Liver (tissue), 3 donors: Measurements from ENCODE around the gene CDC42BPG.

Source experiments
- EGR1 ChIP-seq, 2 donors: IDR thresholded peaks; 2 replicates each; pipeline ENCODE4 v1.6.1; 2016 to 2018; ENCODE audit warnings: antibody characterized with exemption in 2 of 2, low read depth in 2 of 2
- GABPA ChIP-seq, 2 donors: IDR thresholded peaks in 1 of 2; conservative IDR thresholded peaks in 1 of 2; 2 replicates each; pipeline ENCODE4 v1.6.1; 2016; ENCODE audit warnings: antibody characterized with exemption in 2 of 2, mild to moderate bottlenecking in 1 of 2, moderate library complexity in 1 of 2
- NR2F2 ChIP-seq: IDR thresholded peaks from 2 replicates; pipeline ENCODE4 v1.6.1; 2016; ENCODE audit warnings: antibody characterized with exemption
- RAD21 ChIP-seq, 2 donors: IDR thresholded peaks; 2 replicates each; pipeline ENCODE4 v1.6.1; 2016; ENCODE audit warnings: antibody characterized with exemption in 2 of 2, mild to moderate bottlenecking in 2 of 2
- SP1 ChIP-seq: IDR thresholded peaks from 2 replicates; pipeline ENCODE4 v1.6.1; 2018; ENCODE audit warnings: antibody characterized with exemption, mild to moderate bottlenecking
- TAF1 ChIP-seq: conservative IDR thresholded peaks from 2 replicates; pipeline ENCODE4 v1.6.1; 2016; ENCODE audit warnings: antibody characterized with exemption, mild to moderate bottlenecking
- YY1 ChIP-seq: IDR thresholded peaks from 2 replicates; pipeline ENCODE4 v1.6.1; 2016; ENCODE audit warnings: antibody characterized with exemption, mild to moderate bottlenecking
- ZBTB33 ChIP-seq: IDR thresholded peaks from 2 replicates; pipeline ENCODE4 v1.6.1; 2016; ENCODE audit warnings: antibody characterized with exemption
- TF ChIP-seq, protein P1 (sequence below): fragments of 150-350 bp; IDR thresholded peaks from 2 replicates; pipeline ENCODE4 v1.5.1; 2017; ENCODE audit warnings: improper control_type of control experiment, low read depth, low read length; ENCODE audit not compliant: missing input control
- TF ChIP-seq, protein P2 (sequence below): IDR thresholded peaks from 2 replicates; pipeline ENCODE4 v1.6.1; 2016; ENCODE audit warnings: antibody characterized with exemption
- donor health status: healthy.
- donor health status: healthy.

DNA sequence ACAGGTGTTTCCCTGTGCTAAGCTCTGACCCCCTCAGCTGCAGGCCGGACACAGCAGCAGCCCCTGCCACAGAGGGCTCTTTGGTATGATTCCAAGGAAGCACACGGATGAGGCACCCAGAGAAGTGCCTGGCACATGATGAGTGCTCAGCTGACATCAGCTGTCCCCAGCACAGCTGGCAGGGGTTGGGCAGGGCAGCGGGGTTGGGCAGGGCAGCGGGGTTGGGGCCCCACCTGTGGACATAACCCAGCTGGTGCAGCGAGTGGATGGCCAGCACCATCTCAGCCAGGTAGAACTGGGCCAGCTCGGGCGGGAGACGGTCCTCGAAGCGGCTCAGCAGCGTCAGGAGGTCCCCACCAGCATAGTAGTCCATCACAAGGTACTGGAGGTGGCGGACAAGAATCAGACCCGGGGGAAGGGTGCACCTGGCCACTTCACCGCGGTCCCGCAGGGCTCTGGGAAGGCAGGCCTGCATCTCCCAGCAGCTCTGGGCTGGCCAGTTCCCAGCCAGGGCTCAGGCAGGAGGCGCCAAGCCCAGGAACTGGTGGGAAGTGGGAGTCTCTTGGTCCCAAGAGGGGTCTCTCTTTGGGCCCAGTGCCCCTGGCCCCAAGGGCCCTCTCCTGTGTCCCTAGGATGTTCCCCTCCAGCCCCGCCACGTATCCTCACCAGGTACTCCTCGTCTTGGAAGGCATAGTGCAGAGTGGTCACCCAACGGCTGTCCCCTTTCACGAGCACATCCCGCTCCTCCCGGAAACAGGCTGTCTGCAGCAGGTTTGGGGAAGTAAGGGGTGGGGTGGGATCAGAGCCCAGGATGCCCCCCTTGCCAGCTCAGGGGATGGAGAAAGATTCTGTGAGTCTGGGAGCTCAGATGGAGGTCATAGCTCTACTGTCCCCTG lies 4.3 kb downstream of the CDC42BPG start:
- TF ChIP-seq SP1 (no peak), RAD21 (IDR thresholded peaks at IDR 0.05) (peak in 1 of 2 donors; percentile 74), TAF1 (no peak), NR2F2 (no peak), EGR1 (IDR thresholded peaks at IDR 0.05; ENCODE audit: low read depth in 2 of 2) (no peak), YY1 (no peak), ZBTB33 (no peak), GABPA (IDR thresholded peaks at IDR 0.05 in 1 of 2, conservative IDR thresholded peaks at IDR 0.05 in 1 of 2) (no peak)
- TF ChIP-seq, protein P1, sequence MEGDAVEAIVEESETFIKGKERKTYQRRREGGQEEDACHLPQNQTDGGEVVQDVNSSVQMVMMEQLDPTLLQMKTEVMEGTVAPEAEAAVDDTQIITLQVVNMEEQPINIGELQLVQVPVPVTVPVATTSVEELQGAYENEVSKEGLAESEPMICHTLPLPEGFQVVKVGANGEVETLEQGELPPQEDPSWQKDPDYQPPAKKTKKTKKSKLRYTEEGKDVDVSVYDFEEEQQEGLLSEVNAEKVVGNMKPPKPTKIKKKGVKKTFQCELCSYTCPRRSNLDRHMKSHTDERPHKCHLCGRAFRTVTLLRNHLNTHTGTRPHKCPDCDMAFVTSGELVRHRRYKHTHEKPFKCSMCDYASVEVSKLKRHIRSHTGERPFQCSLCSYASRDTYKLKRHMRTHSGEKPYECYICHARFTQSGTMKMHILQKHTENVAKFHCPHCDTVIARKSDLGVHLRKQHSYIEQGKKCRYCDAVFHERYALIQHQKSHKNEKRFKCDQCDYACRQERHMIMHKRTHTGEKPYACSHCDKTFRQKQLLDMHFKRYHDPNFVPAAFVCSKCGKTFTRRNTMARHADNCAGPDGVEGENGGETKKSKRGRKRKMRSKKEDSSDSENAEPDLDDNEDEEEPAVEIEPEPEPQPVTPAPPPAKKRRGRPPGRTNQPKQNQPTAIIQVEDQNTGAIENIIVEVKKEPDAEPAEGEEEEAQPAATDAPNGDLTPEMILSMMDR: no peak
- TF ChIP-seq, protein P2, sequence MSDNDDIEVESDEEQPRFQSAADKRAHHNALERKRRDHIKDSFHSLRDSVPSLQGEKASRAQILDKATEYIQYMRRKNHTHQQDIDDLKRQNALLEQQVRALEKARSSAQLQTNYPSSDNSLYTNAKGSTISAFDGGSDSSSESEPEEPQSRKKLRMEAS: no peak
